ENCODE results near the gene OLFM1.

OLFM1 gene

GRCh38 chr9:135087489-135087792 is at the start of gene OLFM1:
Gene OLFM1 (plus strand): TSS chr9:135087668. CDS start chr9:135087990, 322 bp downstream.
- TF ChIP-seq CTCF (conservative IDR thresholded peaks at IDR 0.05; ENCODE audit: low read depth, low read length), result peak; percentile 72
- no peak within 1 kb of the TSS for H3K4me3 ChIP-seq (ENCODE audit: low read depth, low read length)
- peak; percentile 71 for DNase-seq (ENCODE audit: low read depth)

DNA sequence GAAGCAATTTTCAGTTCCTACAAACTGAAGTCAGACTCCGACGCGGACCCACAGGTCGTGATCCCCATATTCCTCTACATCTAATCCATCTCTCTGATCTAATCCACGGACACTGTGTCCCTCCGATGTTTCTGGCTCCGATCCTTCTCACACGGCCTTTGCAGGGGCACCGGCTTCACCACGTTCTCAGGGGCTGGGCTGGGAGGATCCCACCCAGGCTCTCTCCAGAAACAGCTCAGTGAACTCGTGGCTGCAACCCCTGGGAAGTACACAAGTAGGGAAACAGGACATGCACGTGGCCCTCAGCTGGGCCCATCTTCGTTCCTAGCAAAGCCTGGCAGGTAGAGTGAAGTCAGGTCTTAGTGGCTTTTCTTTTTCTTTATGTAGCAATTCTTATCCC is 49.1 kb upstream of the OLFM1 start:
- no peak for TF ChIP-seq CTCF (conservative IDR thresholded peaks at IDR 0.05; ENCODE audit: low read depth, low read length)
- DNase-seq (ENCODE audit: low read depth), result no peak

DNA sequence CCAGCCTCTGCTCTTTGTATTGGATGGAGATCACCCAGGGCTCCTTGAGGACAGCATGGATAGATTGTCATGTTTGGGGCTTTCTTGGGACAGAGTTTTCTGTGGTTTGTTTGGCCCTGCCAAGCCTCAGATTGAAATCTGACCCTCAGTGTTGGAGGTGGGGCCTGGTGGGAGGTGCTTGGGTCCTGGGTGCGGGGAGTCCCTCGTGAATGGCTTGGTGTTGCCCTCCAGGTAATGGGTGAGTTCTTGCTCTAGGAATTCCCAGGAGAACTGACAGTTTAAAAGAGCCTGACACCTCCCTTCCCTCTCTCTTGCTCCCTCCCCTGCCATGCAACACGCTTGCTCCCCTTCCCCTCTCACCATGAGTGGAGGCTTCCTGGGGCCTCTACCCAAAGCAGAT is 48.6 kb upstream of the OLFM1 start:
- no peak for TF ChIP-seq CTCF (conservative IDR thresholded peaks at IDR 0.05; ENCODE audit: low read depth, low read length)
- DNase-seq (ENCODE audit: low read depth), result no peak
- no peak overlapping the region for H3K4me3 ChIP-seq (ENCODE audit: low read depth, low read length)

More for the DNA sequence above, 49.1 kb upstream of the OLFM1 start:
- H3K4me3 ChIP-seq (ENCODE audit: low read depth, low read length), result no peak overlapping the region

DNA sequence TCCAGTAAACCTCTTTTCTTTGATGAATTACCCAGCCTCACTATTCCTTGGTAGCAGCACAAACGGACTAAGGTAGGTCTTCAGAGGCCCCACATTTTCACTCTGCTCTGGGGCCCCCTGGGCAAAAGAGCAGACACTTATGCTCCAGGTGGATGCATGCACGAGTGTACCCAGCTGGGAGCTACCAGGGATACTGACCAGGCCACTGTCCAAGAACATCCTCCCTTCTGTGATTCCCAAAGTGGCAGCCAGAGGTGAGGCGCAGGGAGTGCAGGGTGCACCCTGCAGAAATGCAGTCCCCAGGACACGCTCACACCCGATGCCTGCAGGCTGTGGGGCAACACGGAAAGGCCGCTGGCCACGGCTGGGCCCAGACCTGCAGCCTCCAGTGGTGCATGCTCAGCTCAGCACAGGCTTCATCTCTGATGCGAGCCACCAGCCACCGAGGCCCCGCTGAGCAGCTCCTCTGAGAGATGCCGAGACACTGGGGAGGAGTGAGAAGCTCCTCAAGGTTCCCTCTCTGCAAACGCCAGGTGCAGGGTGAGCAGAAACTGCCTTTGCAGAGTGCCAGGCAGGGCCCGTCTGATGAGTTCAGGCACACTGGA is 48.1 kb upstream of the OLFM1 start:
- no peak for TF ChIP-seq CTCF (conservative IDR thresholded peaks at IDR 0.05; ENCODE audit: low read depth, low read length)
- H3K4me3 ChIP-seq (ENCODE audit: low read depth, low read length), result no peak overlapping the region

DNA sequence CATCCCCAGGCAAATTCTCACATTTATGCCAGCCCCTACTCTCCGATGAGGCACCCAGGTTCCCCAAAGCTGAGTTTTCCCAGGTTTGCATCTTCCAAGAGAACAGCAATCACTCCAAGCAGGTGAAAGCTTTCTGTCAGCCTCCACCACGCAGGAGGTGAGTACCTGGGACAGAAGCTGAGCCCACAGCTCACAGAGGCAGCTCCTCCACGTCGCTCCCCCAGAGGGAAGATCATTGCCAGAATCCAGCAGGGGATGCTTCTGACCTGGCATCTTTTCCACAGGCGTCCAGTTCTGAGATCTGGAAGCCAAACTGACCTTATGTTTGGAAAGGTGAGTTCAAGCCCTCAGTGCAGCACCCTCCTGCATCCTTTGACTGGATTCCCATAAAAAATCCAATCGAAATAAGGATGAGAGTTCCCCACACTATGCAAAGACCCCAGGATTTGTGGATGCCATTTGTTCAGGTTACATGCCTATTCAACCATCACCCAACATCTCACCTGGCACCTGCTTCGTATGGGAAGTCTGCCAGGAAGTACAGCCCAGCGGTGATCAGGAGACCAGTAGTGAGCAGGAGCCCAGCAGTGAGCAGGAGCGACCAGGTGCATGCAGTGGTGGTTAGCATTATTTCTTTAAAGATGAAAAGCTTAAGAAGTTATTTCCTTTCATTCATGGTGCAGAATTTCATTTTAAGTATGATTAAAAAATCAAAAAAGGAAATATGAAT is 47.4 kb upstream of the OLFM1 start:
- TF ChIP-seq CTCF (conservative IDR thresholded peaks at IDR 0.05; ENCODE audit: low read depth, low read length), result no peak
- H3K4me3 ChIP-seq (ENCODE audit: low read depth, low read length), result no peak overlapping the region
- DNase-seq (ENCODE audit: low read depth), result no peak

More for the DNA sequence above, 48.1 kb upstream of the OLFM1 start:
- DNase-seq (ENCODE audit: low read depth), result no peak

- no peak overlapping the region for H3K4me3 ChIP-seq (ENCODE audit: low read depth, low read length)
- TF ChIP-seq CTCF (conservative IDR thresholded peaks at IDR 0.05; ENCODE audit: low read depth, low read length), result no peak
- DNase-seq (ENCODE audit: low read depth), result no peak
Measured at GRCh38 chr9:135040892-135041291, 46.6 kb upstream of the OLFM1 start.

- no peak for DNase-seq (ENCODE audit: low read depth)
- no peak overlapping the region for H3K4me3 ChIP-seq (ENCODE audit: low read depth, low read length)
- no peak for TF ChIP-seq CTCF (conservative IDR thresholded peaks at IDR 0.05; ENCODE audit: low read depth, low read length)
Measured at GRCh38 chr9:135043345-135043744, 44.1 kb upstream of the OLFM1 start.
